HEK293 (cell line): Measurements from ENCODE around the gene ANKUB1.
A peak's percentile ranks its signal among the peaks of the same experiment; 100 is the strongest.

Experiments
- EGR2 ChIP-seq: fragments of 450-650 bp; formaldehyde crosslinking; IDR thresholded peaks from 2 replicates; pipeline ENCODE4 v1.5.1; 2016; ENCODE audit warnings: low read depth, missing biosample characterization, missing genetic modification characterization
- GLIS2 ChIP-seq: fragments of 450-650 bp; formaldehyde crosslinking; IDR thresholded peaks from 2 replicates; pipeline ENCODE4 v1.5.1; 2016; ENCODE audit warnings: missing biosample characterization, missing genetic modification characterization
- HIC1 ChIP-seq: fragments of 450-650 bp; formaldehyde crosslinking; IDR thresholded peaks from 2 replicates; pipeline ENCODE4 v1.5.1; 2016; ENCODE audit warnings: missing biosample characterization, missing genetic modification characterization
- KLF10 ChIP-seq: fragments of 450-650 bp; IDR thresholded peaks from 2 replicates; pipeline ENCODE4 v1.5.1; 2018; ENCODE audit warnings: missing biosample characterization, mild to moderate bottlenecking, missing genetic modification characterization
- KLF16 ChIP-seq: fragments of 450-650 bp; formaldehyde crosslinking; IDR thresholded peaks from 2 replicates; pipeline ENCODE4 v1.5.1; 2017; ENCODE audit warnings: missing biosample characterization, missing genetic modification characterization
- KLF8 ChIP-seq: fragments of 450-650 bp; formaldehyde crosslinking; IDR thresholded peaks from 2 replicates; pipeline ENCODE4 v1.5.1; 2016; ENCODE audit warnings: missing biosample characterization, missing genetic modification characterization
- SP2 ChIP-seq: fragments of 450-650 bp; formaldehyde crosslinking; IDR thresholded peaks from 2 replicates; pipeline ENCODE4 v1.5.1; 2016; ENCODE audit warnings: missing biosample characterization, missing genetic modification characterization
- ZBTB17 ChIP-seq: fragments of 450-650 bp; formaldehyde crosslinking; IDR thresholded peaks from 2 replicates; pipeline ENCODE4 v1.5.1; 2016; ENCODE audit warnings: missing biosample characterization, missing genetic modification characterization
- ZBTB21 ChIP-seq: fragments of 450-650 bp; formaldehyde crosslinking; IDR thresholded peaks from 2 replicates; pipeline ENCODE4 v1.5.1; 2017; ENCODE audit warnings: missing biosample characterization, missing genetic modification characterization
- ZBTB8A ChIP-seq: fragments of 450-650 bp; formaldehyde crosslinking; IDR thresholded peaks from 2 replicates; pipeline ENCODE4 v1.5.1; 2016; ENCODE audit warnings: missing biosample characterization, missing genetic modification characterization
- ZEB2 ChIP-seq: fragments of 450-650 bp; formaldehyde crosslinking; IDR thresholded peaks from 2 replicates; pipeline ENCODE4 v1.5.1; 2016; ENCODE audit warnings: missing biosample characterization, missing genetic modification characterization
- ZFHX2 ChIP-seq: fragments of 450-650 bp; formaldehyde crosslinking; conservative IDR thresholded peaks from 2 replicates; pipeline ENCODE4 v1.5.1; 2016; ENCODE audit warnings: missing biosample characterization, missing genetic modification characterization
- ZFP37 ChIP-seq: fragments of 450-650 bp; formaldehyde crosslinking; IDR thresholded peaks from 2 replicates; pipeline ENCODE4 v1.5.1; 2016; ENCODE audit warnings: missing biosample characterization, missing genetic modification characterization
- ZIC2 ChIP-seq: fragments of 450-650 bp; formaldehyde crosslinking; IDR thresholded peaks from 2 replicates; pipeline ENCODE4 v1.5.1; 2016; ENCODE audit warnings: missing biosample characterization, missing genetic modification characterization
- ZNF133 ChIP-seq: fragments of 450-650 bp; formaldehyde crosslinking; IDR thresholded peaks from 2 replicates; pipeline ENCODE4 v1.5.1; 2016; ENCODE audit warnings: missing biosample characterization, missing genetic modification characterization
- ZNF155 ChIP-seq: fragments of 450-650 bp; formaldehyde crosslinking; IDR thresholded peaks from 2 replicates; pipeline ENCODE4 v1.5.1; 2016; ENCODE audit warnings: missing biosample characterization, missing genetic modification characterization
- ZNF169 ChIP-seq: fragments of 450-650 bp; formaldehyde crosslinking; IDR thresholded peaks from 2 replicates; pipeline ENCODE4 v1.5.1; 2016; ENCODE audit warnings: missing biosample characterization, missing genetic modification characterization
- ZNF239 ChIP-seq: fragments of 450-650 bp; formaldehyde crosslinking; IDR thresholded peaks from 2 replicates; pipeline ENCODE4 v1.5.1; 2016; ENCODE audit warnings: missing biosample characterization, missing genetic modification characterization
- ZNF311 ChIP-seq: fragments of 450-650 bp; formaldehyde crosslinking; IDR thresholded peaks from 2 replicates; pipeline ENCODE4 v1.5.1; 2017; ENCODE audit warnings: missing biosample characterization, missing genetic modification characterization, borderline replicate concordance
- ZNF341 ChIP-seq: fragments of 450-650 bp; formaldehyde crosslinking; IDR thresholded peaks from 2 replicates; pipeline ENCODE4; 2016; ENCODE audit warnings: low read depth, missing biosample characterization, missing genetic modification characterization
- ZNF366 ChIP-seq: fragments of 450-650 bp; formaldehyde crosslinking; conservative IDR thresholded peaks from 2 replicates; pipeline ENCODE4 v1.5.1; 2016; ENCODE audit warnings: missing biosample characterization, missing genetic modification characterization
- ZNF391 ChIP-seq: fragments of 450-650 bp; formaldehyde crosslinking; IDR thresholded peaks from 2 replicates; pipeline ENCODE4 v1.5.1; 2016; ENCODE audit warnings: low read depth, missing biosample characterization, missing genetic modification characterization, borderline replicate concordance
- ZNF394 ChIP-seq: fragments of 450-650 bp; formaldehyde crosslinking; IDR thresholded peaks from 2 replicates; pipeline ENCODE4 v1.5.1; 2016; ENCODE audit warnings: missing biosample characterization, missing genetic modification characterization, mild to moderate bottlenecking, moderate library complexity, borderline replicate concordance
- ZNF501 ChIP-seq: fragments of 450-650 bp; formaldehyde crosslinking; IDR thresholded peaks from 2 replicates; pipeline ENCODE4 v1.5.1; 2016; ENCODE audit warnings: missing biosample characterization, missing genetic modification characterization
- ZNF571 ChIP-seq: fragments of 450-650 bp; formaldehyde crosslinking; IDR thresholded peaks from 2 replicates; pipeline ENCODE4 v1.5.0; 2017; ENCODE audit warnings: missing biosample characterization, missing genetic modification characterization
- ZNF623 ChIP-seq: fragments of 450-650 bp; formaldehyde crosslinking; IDR thresholded peaks from 2 replicates; pipeline ENCODE4 v1.5.1; 2016; ENCODE audit warnings: missing biosample characterization, missing genetic modification characterization
- ZNF768 ChIP-seq: fragments of 450-650 bp; formaldehyde crosslinking; IDR thresholded peaks from 2 replicates; pipeline ENCODE4 v1.5.1; 2018; ENCODE audit warnings: missing biosample characterization, mild to moderate bottlenecking, missing genetic modification characterization
- ZSCAN30 ChIP-seq: fragments of 450-650 bp; IDR thresholded peaks from 2 replicates; pipeline ENCODE4 v1.5.1; 2018; ENCODE audit warnings: missing biosample characterization, mild to moderate bottlenecking, missing genetic modification characterization, moderate library complexity
- TF ChIP-seq, protein P1 (sequence below): fragments of 450-650 bp; formaldehyde crosslinking; IDR thresholded peaks from 2 replicates; pipeline ENCODE4 v1.5.1; 2016; ENCODE audit warnings: missing biosample characterization, missing genetic modification characterization, borderline replicate concordance
- TF ChIP-seq, protein P2 (sequence below): fragments of 450-650 bp; formaldehyde crosslinking; IDR thresholded peaks from 2 replicates; pipeline ENCODE4 v1.5.1; 2016; ENCODE audit warnings: missing biosample characterization, missing genetic modification characterization

Gene ANKUB1

DNA sequence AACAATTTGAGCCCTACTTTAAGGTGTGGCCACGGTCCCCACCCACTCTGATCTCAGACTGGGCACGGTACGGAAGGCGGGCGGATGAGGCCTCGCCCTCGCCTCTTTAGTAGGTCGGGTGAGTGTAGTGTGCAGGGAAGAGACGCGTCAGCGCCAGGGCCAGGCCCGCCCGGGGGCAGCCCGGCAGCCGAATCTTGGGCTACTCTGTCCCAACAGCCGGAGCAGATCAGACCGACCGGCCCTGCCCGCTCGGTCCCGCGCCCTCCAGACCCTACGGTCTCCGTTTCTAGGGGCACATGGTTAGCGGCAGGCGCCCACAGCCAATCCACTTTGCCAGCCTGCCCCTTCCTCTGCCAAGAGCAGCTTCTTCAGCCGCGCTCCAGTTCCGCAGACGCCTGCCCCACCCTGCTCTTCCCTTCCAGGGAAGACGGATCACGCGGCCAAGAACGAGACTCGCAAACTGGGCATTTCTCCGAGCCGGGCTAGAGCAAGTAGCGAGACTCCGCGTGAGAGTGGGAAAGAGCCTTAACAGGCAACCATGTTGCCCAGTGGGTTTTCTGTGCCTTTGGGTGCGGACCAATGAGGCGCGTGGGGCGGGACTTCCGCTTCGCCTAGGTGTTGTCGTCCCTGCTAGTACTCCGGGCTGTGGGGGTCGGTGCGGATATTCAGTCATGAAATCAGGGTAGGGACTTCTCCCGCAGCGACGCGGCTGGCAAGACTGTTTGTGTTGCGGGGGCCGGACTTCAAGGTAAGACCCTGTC is 20.4 kb upstream of the ANKUB1 start, which contains the start of gene RNF13 (continued):
- TF ChIP-seq, protein P1, sequence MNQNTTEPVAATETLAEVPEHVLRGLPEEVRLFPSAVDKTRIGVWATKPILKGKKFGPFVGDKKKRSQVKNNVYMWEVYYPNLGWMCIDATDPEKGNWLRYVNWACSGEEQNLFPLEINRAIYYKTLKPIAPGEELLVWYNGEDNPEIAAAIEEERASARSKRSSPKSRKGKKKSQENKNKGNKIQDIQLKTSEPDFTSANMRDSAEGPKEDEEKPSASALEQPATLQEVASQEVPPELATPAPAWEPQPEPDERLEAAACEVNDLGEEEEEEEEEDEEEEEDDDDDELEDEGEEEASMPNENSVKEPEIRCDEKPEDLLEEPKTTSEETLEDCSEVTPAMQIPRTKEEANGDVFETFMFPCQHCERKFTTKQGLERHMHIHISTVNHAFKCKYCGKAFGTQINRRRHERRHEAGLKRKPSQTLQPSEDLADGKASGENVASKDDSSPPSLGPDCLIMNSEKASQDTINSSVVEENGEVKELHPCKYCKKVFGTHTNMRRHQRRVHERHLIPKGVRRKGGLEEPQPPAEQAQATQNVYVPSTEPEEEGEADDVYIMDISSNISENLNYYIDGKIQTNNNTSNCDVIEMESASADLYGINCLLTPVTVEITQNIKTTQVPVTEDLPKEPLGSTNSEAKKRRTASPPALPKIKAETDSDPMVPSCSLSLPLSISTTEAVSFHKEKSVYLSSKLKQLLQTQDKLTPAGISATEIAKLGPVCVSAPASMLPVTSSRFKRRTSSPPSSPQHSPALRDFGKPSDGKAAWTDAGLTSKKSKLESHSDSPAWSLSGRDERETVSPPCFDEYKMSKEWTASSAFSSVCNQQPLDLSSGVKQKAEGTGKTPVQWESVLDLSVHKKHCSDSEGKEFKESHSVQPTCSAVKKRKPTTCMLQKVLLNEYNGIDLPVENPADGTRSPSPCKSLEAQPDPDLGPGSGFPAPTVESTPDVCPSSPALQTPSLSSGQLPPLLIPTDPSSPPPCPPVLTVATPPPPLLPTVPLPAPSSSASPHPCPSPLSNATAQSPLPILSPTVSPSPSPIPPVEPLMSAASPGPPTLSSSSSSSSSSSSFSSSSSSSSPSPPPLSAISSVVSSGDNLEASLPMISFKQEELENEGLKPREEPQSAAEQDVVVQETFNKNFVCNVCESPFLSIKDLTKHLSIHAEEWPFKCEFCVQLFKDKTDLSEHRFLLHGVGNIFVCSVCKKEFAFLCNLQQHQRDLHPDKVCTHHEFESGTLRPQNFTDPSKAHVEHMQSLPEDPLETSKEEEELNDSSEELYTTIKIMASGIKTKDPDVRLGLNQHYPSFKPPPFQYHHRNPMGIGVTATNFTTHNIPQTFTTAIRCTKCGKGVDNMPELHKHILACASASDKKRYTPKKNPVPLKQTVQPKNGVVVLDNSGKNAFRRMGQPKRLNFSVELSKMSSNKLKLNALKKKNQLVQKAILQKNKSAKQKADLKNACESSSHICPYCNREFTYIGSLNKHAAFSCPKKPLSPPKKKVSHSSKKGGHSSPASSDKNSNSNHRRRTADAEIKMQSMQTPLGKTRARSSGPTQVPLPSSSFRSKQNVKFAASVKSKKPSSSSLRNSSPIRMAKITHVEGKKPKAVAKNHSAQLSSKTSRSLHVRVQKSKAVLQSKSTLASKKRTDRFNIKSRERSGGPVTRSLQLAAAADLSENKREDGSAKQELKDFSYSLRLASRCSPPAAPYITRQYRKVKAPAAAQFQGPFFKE (tag by site-specific recombination), result no peak
- TF ChIP-seq ZNF394 (tag by site-specific recombination) (no peak), EGR2 (tag by site-specific recombination) (peak; percentile 25; the same call in 1 of the 2 replicates), ZBTB8A (tag by site-specific recombination) (peak; percentile 84), ZNF768 (tag by site-specific recombination) (no peak), ZNF366 (tag by site-specific recombination) (peak; percentile 56), ZNF623 (tag by site-specific recombination) (no peak), ZFP37 (tag by site-specific recombination) (0 out of 2 replicates have a peak, but pooled peaks have one; percentile 56), ZNF391 (no peak), ZIC2 (tag by site-specific recombination) (no peak), ZNF501 (tag by site-specific recombination) (peak; percentile 53; the same call in 1 of the 2 replicates), ZFHX2 (tag by site-specific recombination) (peak; percentile 56), KLF8 (tag by site-specific recombination) (peak; percentile 58), ZSCAN30 (tag by site-specific recombination) (no peak), ZBTB17 (peak; percentile 57; the same call in 1 of the 2 replicates), ZNF571 (tag by site-specific recombination) (no peak), ZEB2 (tag by site-specific recombination) (peak; percentile 62; the same call in 1 of the 2 replicates), ZNF155 (no peak), ZNF311 (tag by site-specific recombination) (no peak), ZNF133 (no peak), ZNF169 (tag by site-specific recombination) (no peak), ZNF239 (tag by site-specific recombination) (no peak), HIC1 (peak; percentile 74), KLF16 (peak; percentile 55; the same call in 1 of the 2 replicates), ZBTB21 (no peak), GLIS2 (tag by site-specific recombination) (no peak), SP2 (tag by site-specific recombination) (peak; percentile 76), KLF10 (tag by site-specific recombination) (0 out of 2 replicates have a peak, but pooled peaks have one; percentile 28), ZNF341 (tag by site-specific recombination) (peak; percentile 70)
- TF ChIP-seq, protein P2, sequence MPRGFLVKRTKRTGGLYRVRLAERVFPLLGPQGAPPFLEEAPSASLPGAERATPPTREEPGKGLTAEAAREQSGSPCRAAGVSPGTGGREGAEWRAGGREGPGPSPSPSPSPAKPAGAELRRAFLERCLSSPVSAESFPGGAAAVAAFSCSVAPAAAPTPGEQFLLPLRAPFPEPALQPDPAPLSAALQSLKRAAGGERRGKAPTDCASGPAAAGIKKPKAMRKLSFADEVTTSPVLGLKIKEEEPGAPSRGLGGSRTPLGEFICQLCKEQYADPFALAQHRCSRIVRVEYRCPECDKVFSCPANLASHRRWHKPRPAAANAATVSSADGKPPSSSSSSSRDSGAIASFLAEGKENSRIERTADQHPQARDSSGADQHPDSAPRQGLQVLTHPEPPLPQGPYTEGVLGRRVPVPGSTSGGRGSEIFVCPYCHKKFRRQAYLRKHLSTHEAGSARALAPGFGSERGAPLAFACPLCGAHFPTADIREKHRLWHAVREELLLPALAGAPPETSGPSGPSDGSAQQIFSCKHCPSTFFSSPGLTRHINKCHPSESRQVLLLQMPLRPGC, result 0 out of 2 replicates have a peak, but pooled peaks have one; percentile 16
